Liver (tissue), 9 donors: Measurements from ENCODE around the gene DPP6. TPM values are rescaled to one million over a fixed set of nuclear protein-coding genes. Genes with fewer than 3 reads are reported as not detected.

Source experiments
- DNase-seq: peaks from one replicate; pipeline ENCODE4 v3.0.0-alpha.2; 2017; ENCODE audit warnings: low spot score
- H3K27ac ChIP-seq, 2 donors: one replicate each; pipeline ENCODE4 v1.7.0; 2013; ENCODE audit warnings: inconsistent platforms in 2 of 2, low read length in 2 of 2, control low read depth in 1 of 2, low read depth in 1 of 2, mild to moderate bottlenecking in 1 of 2
- H3K27me3 ChIP-seq, 4 donors: one replicate each; pipeline versions ENCODE4 v1.6.1 to v1.7.0; 2013; ENCODE audit warnings: low read length in 3 of 4, inconsistent platforms in 1 of 4, mild to moderate bottlenecking in 1 of 4, moderate library complexity in 1 of 4; ENCODE audit not compliant: control insufficient read depth in 4 of 4, insufficient read depth in 4 of 4
- H3K36me3 ChIP-seq, 4 donors: one replicate each; pipeline versions ENCODE4 v1.6.1 to v1.7.0; 2013; ENCODE audit warnings: low read length in 3 of 4, mild to moderate bottlenecking in 3 of 4, low read depth in 1 of 4, moderate library complexity in 1 of 4; ENCODE audit not compliant: control insufficient read depth in 4 of 4, insufficient read depth in 3 of 4
- H3K4me1 ChIP-seq, 4 donors: one replicate each; pipeline versions ENCODE4 v1.6.1 to v1.7.0; 2013; ENCODE audit warnings: low read length in 3 of 4, mild to moderate bottlenecking in 3 of 4, moderate library complexity in 1 of 4; ENCODE audit not compliant: control insufficient read depth in 4 of 4, insufficient read depth in 4 of 4
- H3K4me3 ChIP-seq, 3 donors: one replicate each; pipeline versions ENCODE4 v1.6.1 to v1.7.0; 2013; ENCODE audit warnings: low read length in 3 of 3, control low read depth in 1 of 3, low read depth in 1 of 3, mild to moderate bottlenecking in 1 of 3
- H3K9ac ChIP-seq, 2 donors: one replicate each; pipeline ENCODE4 v1.7.0; 2013; ENCODE audit warnings: low read length in 2 of 2, mild to moderate bottlenecking in 2 of 2, moderate library complexity in 2 of 2, control low read depth in 1 of 2, low read depth in 1 of 2
- H3K9me3 ChIP-seq, 4 donors: one replicate each; pipeline versions ENCODE4 v1.6.1 to v1.7.0; 2013; ENCODE audit warnings: low read length in 3 of 4; ENCODE audit not compliant: control insufficient read depth in 4 of 4
- ATF3 ChIP-seq: IDR thresholded peaks from 2 replicates; pipeline ENCODE4 v1.6.1; 2016; ENCODE audit warnings: antibody characterized with exemption
- CTCF ChIP-seq: fragments of 150-350 bp; IDR thresholded peaks from 2 replicates; pipeline ENCODE4 v1.5.1; 2017; ENCODE audit warnings: improper control_type of control experiment, low read depth, low read length; ENCODE audit not compliant: missing input control
- EGR1 ChIP-seq, 2 donors: IDR thresholded peaks; 2 replicates each; pipeline ENCODE4 v1.6.1; 2016 to 2018; ENCODE audit warnings: antibody characterized with exemption in 2 of 2, low read depth in 2 of 2
- FOXA2 ChIP-seq: IDR thresholded peaks from 2 replicates; pipeline ENCODE4 v1.6.1; 2016; ENCODE audit warnings: antibody characterized with exemption
- GABPA ChIP-seq, 2 donors: IDR thresholded peaks in 1 of 2; conservative IDR thresholded peaks in 1 of 2; 2 replicates each; pipeline ENCODE4 v1.6.1; 2016; ENCODE audit warnings: antibody characterized with exemption in 2 of 2, mild to moderate bottlenecking in 1 of 2, moderate library complexity in 1 of 2
- HNF4A ChIP-seq, 2 donors: conservative IDR thresholded peaks; 2 replicates each; pipeline ENCODE4 v1.6.1; 2016; ENCODE audit warnings: antibody characterized with exemption in 2 of 2, mild to moderate bottlenecking in 2 of 2
- HNF4G ChIP-seq: IDR thresholded peaks from 2 replicates; pipeline ENCODE4 v1.6.1; 2016; ENCODE audit warnings: antibody characterized with exemption
- JUND ChIP-seq, 2 donors: IDR thresholded peaks; 2 replicates each; pipeline ENCODE4 v1.6.1; 2016; ENCODE audit warnings: antibody characterized with exemption in 2 of 2
- MAX ChIP-seq: IDR thresholded peaks from 2 replicates; pipeline ENCODE4 v1.6.1; 2016; ENCODE audit warnings: antibody characterized with exemption
- NR2F2 ChIP-seq: IDR thresholded peaks from 2 replicates; pipeline ENCODE4 v1.6.1; 2016; ENCODE audit warnings: antibody characterized with exemption
- RAD21 ChIP-seq, 2 donors: IDR thresholded peaks; 2 replicates each; pipeline ENCODE4 v1.6.1; 2016; ENCODE audit warnings: antibody characterized with exemption in 2 of 2, mild to moderate bottlenecking in 2 of 2
- REST ChIP-seq: IDR thresholded peaks from 2 replicates; pipeline ENCODE4 v1.6.1; 2016; ENCODE audit warnings: antibody characterized with exemption, mild to moderate bottlenecking
- RXRA ChIP-seq, 2 donors: IDR thresholded peaks; 2 replicates each; pipeline ENCODE4 v1.6.1; 2017 to 2018; ENCODE audit warnings: antibody characterized with exemption in 2 of 2, mild to moderate bottlenecking in 1 of 2
- SP1 ChIP-seq: IDR thresholded peaks from 2 replicates; pipeline ENCODE4 v1.6.1; 2018; ENCODE audit warnings: antibody characterized with exemption, mild to moderate bottlenecking
- TAF1 ChIP-seq: conservative IDR thresholded peaks from 2 replicates; pipeline ENCODE4 v1.6.1; 2016; ENCODE audit warnings: antibody characterized with exemption, mild to moderate bottlenecking
- YY1 ChIP-seq: IDR thresholded peaks from 2 replicates; pipeline ENCODE4 v1.6.1; 2016; ENCODE audit warnings: antibody characterized with exemption, mild to moderate bottlenecking
- ZBTB33 ChIP-seq: IDR thresholded peaks from 2 replicates; pipeline ENCODE4 v1.6.1; 2016; ENCODE audit warnings: antibody characterized with exemption
- WGBS: extraction: QIAGEN DNeasy Blood & Tissue Kit; methylation state at CpG from one replicate; pipeline ENCODE4 v1.1.7; 2013; 5-methylcytosine and 5-hydroxymethylcytosine counted together
- polyA plus RNA-seq, 2 donors: library from polyadenylated mRNA; stranded (reverse) in 1 of 2; unstranded in 1 of 2; fragments of 200-250 nt in 1 of 2; fragments of >200 nt in 1 of 2; fragmentation: Nextera tagmentation in 1 of 2; extraction: Ambion mirVana in 1 of 2; gene quantifications; one replicate each; pipeline versions ENCODE4 v1.2.1 to v1.2.3, GENCODE V29; 2013 to 2015
- total RNA-seq, 2 donors: library from RNA; depleted of rRNA; stranded (reverse); fragments of >200 nt; gene quantifications; one replicate each; pipeline ENCODE4 v1.2.3, GENCODE V29; 2014
- donor health status: healthy.
- donor health status: healthy.
- donor health status: healthy.
- donor health status: healthy.
- donor health status: healthy.

Gene DPP6
- total and polyA plus RNA-seq, 4 donors, result 0.01 TPM; not detected in 3

GRCh38 chr7:154183482-154183881 is 131.3 kb downstream of the DPP6 start:
- Histone ChIP-seq H3K9ac (no peak overlapping the region), H3K27me3 (peaks cover 0 to 7% (median 0%) of the 10 kb centered on the region in 4 donors), H3K9me3 (no peaks in the 10 kb centered on the region), H3K27ac (no peak overlapping the region), H3K4me3 (no peak overlapping the region), H3K36me3 (no peaks in the 10 kb centered on the region), H3K4me1 (no peaks in the 10 kb centered on the region)
- no peak for TF ChIP-seq RAD21 (IDR thresholded peaks at IDR 0.05)
- TF ChIP-seq CTCF, result no peak
- TF ChIP-seq ZBTB33, result no peak
- no peak for TF ChIP-seq NR2F2
- no peak for TF ChIP-seq EGR1 (IDR thresholded peaks at IDR 0.05; ENCODE audit: low read depth in 2 of 2)
- no peak for TF ChIP-seq ATF3
- TF ChIP-seq FOXA2, result no peak
- TF ChIP-seq TAF1, result no peak
- TF ChIP-seq HNF4G, result no peak
- TF ChIP-seq HNF4A (conservative IDR thresholded peaks at IDR 0.05), result no peak
- no peak for TF ChIP-seq SP1
- no peak for TF ChIP-seq JUND (IDR thresholded peaks at IDR 0.05)
- no peak for TF ChIP-seq MAX
- TF ChIP-seq REST, result no peak
- no peak for TF ChIP-seq GABPA (IDR thresholded peaks at IDR 0.05 in 1 of 2, conservative IDR thresholded peaks at IDR 0.05 in 1 of 2)
- no peak for DNase-seq
- 34% methylated on average over 10 of the region's 10 CpGs for WGBS

- no peak overlapping the region for H3K27ac ChIP-seq
- H3K4me3 ChIP-seq, result no peak overlapping the region
- WGBS, result 42% methylated on average over 3 of the region's 3 CpGs
- H3K4me1 ChIP-seq, result no peaks in the 10 kb centered on the region
- no peak for DNase-seq
- H3K36me3 ChIP-seq, result no peaks in the 10 kb centered on the region
- no peaks in the 10 kb centered on the region for H3K9me3 ChIP-seq
- no peak overlapping the region for H3K9ac ChIP-seq
- peaks cover 0 to 6% (median 0%) of the 10 kb centered on the region in 4 donors for H3K27me3 ChIP-seq
- TF ChIP-seq YY1 (no peak), RAD21 (IDR thresholded peaks at IDR 0.05) (no peak), FOXA2 (no peak), TAF1 (no peak), REST (no peak), RXRA (IDR thresholded peaks at IDR 0.05) (no peak), ATF3 (no peak)
Observed at GRCh38 chr7:154183946-154184345, 131.7 kb downstream of the DPP6 start.
